SK-N-SH (cell line): ENCODE results near the gene SMYD3. TPM values are rescaled to one million over a fixed set of nuclear protein-coding genes. Genes with fewer than 3 reads are reported as not detected.

Experiments
- CTCF ChIA-PET: fragments of 300-600, 350-600 bp; formaldehyde crosslinking; extraction: SDS; loops from one replicate; lab custom pipeline; 2021; lab: Yijun Ruan, JAX
- POLR2A ChIA-PET: fragments of 350-600 bp; sonication (Branson Sonifier 250); formaldehyde crosslinking; extraction: SDS; loops from one replicate; lab custom pipeline; 2020; ENCODE audit warnings: antibody characterized with exemption, inconsistent platforms; lab: Yijun Ruan, JAX
- DNase-seq: peaks from one replicate; pipeline ENCODE4 v3.0.0; 2012
- H2AFZ ChIP-seq: fragments of 200-600 bp; sonication (generic); 2 replicates; pipeline ENCODE4 v1.8.1; 2016; ENCODE audit warnings: antibody characterized with exemption, mild to moderate bottlenecking, low read depth
- H3F3A ChIP-seq: fragments of 200-600 bp; sonication (generic); replicated peaks from 2 replicates; pipeline ENCODE3; 2016; ENCODE audit warnings: antibody characterized with exemption, mild to moderate bottlenecking; ENCODE audit not compliant: insufficient read depth
- H3K27ac ChIP-seq, 2 experiments: fragments of 200-500 bp in 1 of 2; fragments of 200-600 bp in 1 of 2; sonication (Bioruptor generic) in 1 of 2; sonication (generic), shearing (Covaris generic) in 1 of 2; 2 replicates each; pipeline versions ENCODE4 v1.5.1 to v1.6.1; 2014 to 2016; ENCODE audit warnings: low read depth in 2 of 2, inconsistent platforms in 1 of 2, low read length in 1 of 2, mild to moderate bottlenecking in 1 of 2, mixed read lengths in 1 of 2
- H3K27me3 ChIP-seq: fragments of 200-600 bp; sonication (generic), shearing (Covaris generic); 2 replicates; pipeline ENCODE4 v1.6.1; 2016; ENCODE audit warnings: mixed run types; ENCODE audit not compliant: insufficient read depth
- H3K36me3 ChIP-seq, 2 experiments: fragments of 200-500 bp in 1 of 2; fragments of 200-600 bp in 1 of 2; sonication (Bioruptor generic) in 1 of 2; sonication (generic) in 1 of 2; replicated peaks in 1 of 2; 2 replicates each; pipeline versions ENCODE3 to v1.5.1; 2014 to 2016; ENCODE audit warnings: low read length in 1 of 2, mild to moderate bottlenecking in 1 of 2; ENCODE audit not compliant: insufficient read depth in 2 of 2, control insufficient read depth in 1 of 2
- H3K4me1 ChIP-seq, 2 experiments: fragments of 200-500 bp in 1 of 2; fragments of 200-600 bp in 1 of 2; sonication (Bioruptor generic) in 1 of 2; sonication (generic), shearing (Covaris generic) in 1 of 2; 2 replicates each; pipeline versions ENCODE4 v1.5.1 to v1.6.1; 2014 to 2016; ENCODE audit warnings: low read depth in 1 of 2, low read length in 1 of 2, mixed run types in 1 of 2; ENCODE audit not compliant: insufficient read depth in 2 of 2, control insufficient read depth in 1 of 2
- H3K4me2 ChIP-seq: fragments of 200-600 bp; sonication (generic), shearing (Covaris generic); 2 replicates; pipeline ENCODE4 v1.6.1; 2017; ENCODE audit warnings: mixed run types
- H3K4me3 ChIP-seq, 2 experiments: fragments of 200-500 bp in 1 of 2; fragments of 200-600 bp in 1 of 2; sonication (Bioruptor generic) in 1 of 2; sonication (generic), shearing (Covaris generic) in 1 of 2; 2 replicates each; pipeline versions ENCODE4 v1.5.1 to v1.8.1; 2014 to 2016; ENCODE audit warnings: low read depth in 2 of 2, inconsistent platforms in 1 of 2, low read length in 1 of 2, mild to moderate bottlenecking in 1 of 2, mixed read lengths in 1 of 2, moderate library complexity in 1 of 2
- H3K79me2 ChIP-seq: fragments of 200-600 bp; sonication (generic); 2 replicates; pipeline ENCODE4 v1.8.1; 2017; ENCODE audit warnings: mild to moderate bottlenecking; ENCODE audit not compliant: insufficient read depth
- H3K9ac ChIP-seq: fragments of 200-600 bp; sonication (generic); 2 replicates; pipeline ENCODE4 v1.6.1; 2017; ENCODE audit warnings: mixed run types
- H3K9me2 ChIP-seq: fragments of 200-600 bp; sonication (generic); 2 replicates; pipeline ENCODE4 v1.6.1; 2017; ENCODE audit warnings: mixed run types
- H3K9me3 ChIP-seq: fragments of 200-600 bp; sonication (generic); 2 replicates; pipeline ENCODE4 v1.6.1; 2017; ENCODE audit warnings: mixed run types, mild to moderate bottlenecking, moderate library complexity
- H4K20me1 ChIP-seq: fragments of 200-600 bp; sonication (generic); 2 replicates; pipeline ENCODE4 v1.6.1; 2017; ENCODE audit warnings: mild to moderate bottlenecking, mixed run types; ENCODE audit not compliant: insufficient read depth
- ELF1 ChIP-seq: IDR thresholded peaks from 2 replicates; pipeline ENCODE4 v1.4.0; 2012
- EP300 ChIP-seq, 2 experiments: IDR thresholded peaks; 2 replicates each; pipeline versions ENCODE4 v1.4.0 to v1.6.1; 2012; ENCODE audit warnings: borderline replicate concordance in 1 of 2, low read depth in 1 of 2, low read length in 1 of 2
- EZH2phosphoT487 ChIP-seq: fragments of 200-600 bp; sonication (generic); IDR thresholded peaks from 2 replicates; pipeline ENCODE4 v1.6.1; 2017; ENCODE audit warnings: low read depth, mixed run types, mild to moderate bottlenecking, antibody characterized with exemption, moderate library complexity, borderline replicate concordance
- FOSL2 ChIP-seq: IDR thresholded peaks from 2 replicates; pipeline ENCODE4 v1.4.0; 2012; ENCODE audit warnings: low read depth, mild to moderate bottlenecking, moderate library complexity, borderline replicate concordance
- FOXJ3 ChIP-seq: sonication (generic); formaldehyde crosslinking; IDR thresholded peaks from 2 replicates; pipeline ENCODE4 v1.5.1; 2020; ENCODE audit warnings: mild to moderate bottlenecking, missing genetic modification reagents
- FOXM1 ChIP-seq: IDR thresholded peaks from 2 replicates; pipeline ENCODE4 v1.4.0; 2012; ENCODE audit warnings: low read depth, mild to moderate bottlenecking
- GABPA ChIP-seq: IDR thresholded peaks from 2 replicates; pipeline ENCODE4 v1.4.0; 2012; ENCODE audit warnings: low read depth, mild to moderate bottlenecking
- JUND ChIP-seq: IDR thresholded peaks from 2 replicates; pipeline ENCODE4 v1.4.0; 2012
- MAX ChIP-seq: IDR thresholded peaks from 2 replicates; pipeline ENCODE4 v1.4.0; 2012; ENCODE audit warnings: low read depth
- MEF2A ChIP-seq: IDR thresholded peaks from 2 replicates; pipeline ENCODE4 v1.4.0; 2012; ENCODE audit warnings: low read depth, borderline replicate concordance
- MXI1 ChIP-seq: IDR thresholded peaks from 2 replicates; pipeline ENCODE4 v1.6.1; 2012; ENCODE audit warnings: mild to moderate bottlenecking, low read depth, low read length, improper control_type of control experiment
- NFIC ChIP-seq: IDR thresholded peaks from 2 replicates; pipeline ENCODE4 v1.4.0; 2012; ENCODE audit warnings: borderline replicate concordance
- NRF1 ChIP-seq: IDR thresholded peaks from 2 replicates; pipeline ENCODE4 v1.6.1; 2012; ENCODE audit warnings: low read depth, mild to moderate bottlenecking, low read length
- POLR2AphosphoS5 ChIP-seq: IDR thresholded peaks from 2 replicates; pipeline ENCODE4 v1.6.1; 2012; ENCODE audit warnings: low read depth, low read length
- RAD21 ChIP-seq: IDR thresholded peaks from 2 replicates; pipeline ENCODE4 v1.6.1; 2012; ENCODE audit warnings: mild to moderate bottlenecking, low read length
- RCOR1 ChIP-seq: fragments of 150-350 bp; IDR thresholded peaks from 2 replicates; pipeline ENCODE4 v1.6.1; 2017; ENCODE audit warnings: antibody characterized with exemption, low read length
- RFX5 ChIP-seq: IDR thresholded peaks from 2 replicates; pipeline ENCODE4 v1.6.1; 2012; ENCODE audit warnings: mild to moderate bottlenecking, improper control_type of control experiment, low read length
- RXRA ChIP-seq: IDR thresholded peaks from 2 replicates; pipeline ENCODE4 v1.4.0; 2012; ENCODE audit warnings: low read depth, mild to moderate bottlenecking, borderline replicate concordance
- SIN3A ChIP-seq: IDR thresholded peaks from 2 replicates; pipeline ENCODE4 v1.6.1; 2012; ENCODE audit warnings: low read depth, mild to moderate bottlenecking, low read length, moderate library complexity, borderline replicate concordance
- SMC3 ChIP-seq: IDR thresholded peaks from 2 replicates; pipeline ENCODE4 v1.6.1; 2012; ENCODE audit warnings: low read depth, low read length, improper control_type of control experiment
- TCF12 ChIP-seq: IDR thresholded peaks from 2 replicates; pipeline ENCODE4 v1.4.0; 2012
- TEAD4 ChIP-seq: IDR thresholded peaks from 2 replicates; pipeline ENCODE4 v1.4.0; 2012; ENCODE audit warnings: mild to moderate bottlenecking, borderline replicate concordance; ENCODE audit not compliant: insufficient read depth
- USF2 ChIP-seq: fragments of 150-350 bp; IDR thresholded peaks from 2 replicates; pipeline ENCODE4 v1.6.1; 2017; ENCODE audit warnings: antibody characterized with exemption, low read length, low read depth, borderline replicate concordance
- YY1 ChIP-seq: IDR thresholded peaks from 2 replicates; pipeline ENCODE4 v1.4.0; 2012; ENCODE audit warnings: low read depth, mild to moderate bottlenecking
- ZBTB33 ChIP-seq: IDR thresholded peaks from 2 replicates; pipeline ENCODE4 v1.4.0; 2012; ENCODE audit warnings: low read depth, borderline replicate concordance
- WGBS: methylation state at CpG from one replicate; pipeline ENCODE4 v1.1.6; 2017; ENCODE audit warnings: low lambda C conversion rate; 5-methylcytosine and 5-hydroxymethylcytosine counted together
- polyA plus RNA-seq, 3 experiments: library from polyadenylated mRNA; depleted of rRNA; stranded (reverse); fragments of >200 nt; gene quantifications; 2 replicates each; pipeline ENCODE4 v1.2.3, GENCODE V29; 2012
- TF ChIP-seq, protein P1 (sequence below): IDR thresholded peaks from 2 replicates; pipeline ENCODE4 v1.6.1; 2012; ENCODE audit warnings: mild to moderate bottlenecking, low read depth, low read length, moderate library complexity
- TF ChIP-seq, protein P2 (sequence below): IDR thresholded peaks from 2 replicates; pipeline ENCODE4 v1.4.0; 2012; ENCODE audit warnings: low read depth, borderline replicate concordance

SMYD3 gene
- polyA plus RNA-seq, 1 of the 3 experiments (the other 2 are of a cell fraction), result 31.4 TPM

DNA sequence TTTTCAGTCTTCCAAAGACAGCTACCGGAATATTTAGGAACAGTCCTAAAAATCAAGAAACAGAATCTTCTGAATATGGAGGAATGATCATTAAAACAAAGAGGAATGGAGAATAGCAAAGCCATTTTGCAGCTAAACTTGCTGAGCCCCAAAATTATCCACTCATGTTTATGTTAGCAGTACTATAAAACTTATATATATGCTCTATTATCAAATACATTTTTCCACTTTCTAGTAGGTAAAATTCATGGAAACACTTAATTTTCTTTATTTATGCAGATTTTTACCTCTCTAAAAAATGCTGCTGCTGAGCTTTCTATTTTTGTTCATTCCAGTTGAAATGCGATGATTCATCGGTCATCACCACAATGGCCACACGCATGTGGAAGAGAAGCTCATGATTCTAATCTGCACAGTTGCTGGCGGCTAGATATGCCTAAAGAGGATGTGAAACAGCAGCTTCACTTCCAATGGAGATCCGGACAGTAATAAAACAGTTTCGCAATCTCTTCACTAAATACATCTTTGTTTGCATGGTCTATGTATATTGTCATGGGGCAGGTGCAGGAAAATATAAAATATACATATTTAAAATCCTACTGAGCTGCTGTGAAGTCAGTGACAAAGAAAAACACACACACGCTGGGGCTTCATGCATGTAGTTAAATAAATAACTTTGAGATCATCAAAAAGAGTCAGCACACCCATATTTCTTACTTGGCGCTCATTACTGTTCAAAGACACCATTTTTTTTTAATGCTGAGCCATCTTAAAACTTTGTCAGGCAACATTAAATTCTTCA, 292.2 kb downstream of the SMYD3 start:
- Histone ChIP-seq H4K20me1 (no peaks in the 10 kb centered on the region), H3K4me2 (peak overlapping the region; percentile 45), H3K9me2 (no peaks in the 10 kb centered on the region), H2AFZ (peak overlapping the region; percentile 48), H3K27me3 (no peaks in the 10 kb centered on the region), H3K4me1 (peaks cover 5 to 12% of the 10 kb centered on the region in 2 experiments; a peak in 3 of 4 replicates), H3K36me3 (no peaks in the 10 kb centered on the region), H3K79me2 (no peaks in the 10 kb centered on the region), H3K9ac (no peak overlapping the region), H3K27ac (peak overlapping the region; percentile 44 to 67; a peak in 3 of 4 replicates), H3K4me3 (no peak overlapping the region), H3F3A (peaks cover 11% of the 10 kb centered on the region), H3K9me3 (no peaks in the 10 kb centered on the region)
- POLR2A ChIA-PET, result no interaction called here
- peak; percentile 27 for DNase-seq
- WGBS, result 52% methylated on average over 9 of the region's 9 CpGs
- CTCF ChIA-PET, result interaction anchor here (1.1 kb wide), 1 partner anchor 13 kb away, joined by 4 read pairs; no protein-coding TSS in a partner anchor
- TF ChIP-seq ZBTB33, result no peak
- peak; percentile 86 for TF ChIP-seq FOSL2
- TF ChIP-seq RAD21, result no peak
- TF ChIP-seq TEAD4, result 0 out of 2 replicates have a peak, but pooled peaks have one; percentile 39
- TF ChIP-seq EZH2phosphoT487, result no peak
- no peak for TF ChIP-seq RXRA
- no peak for TF ChIP-seq SIN3A
- peak in 1 of 2 experiments; percentile 49; a peak in 1 of 4 replicates for TF ChIP-seq EP300 (IDR thresholded peaks at IDR 0.05; ENCODE audit: borderline replicate concordance in 1 of 2, low read depth in 1 of 2, low read length in 1 of 2)
- no peak for TF ChIP-seq GABPA
- no peak for TF ChIP-seq MXI1
- TF ChIP-seq ELF1, result no peak
- no peak for TF ChIP-seq SMC3
- TF ChIP-seq RCOR1, result no peak
- TF ChIP-seq, protein P1, sequence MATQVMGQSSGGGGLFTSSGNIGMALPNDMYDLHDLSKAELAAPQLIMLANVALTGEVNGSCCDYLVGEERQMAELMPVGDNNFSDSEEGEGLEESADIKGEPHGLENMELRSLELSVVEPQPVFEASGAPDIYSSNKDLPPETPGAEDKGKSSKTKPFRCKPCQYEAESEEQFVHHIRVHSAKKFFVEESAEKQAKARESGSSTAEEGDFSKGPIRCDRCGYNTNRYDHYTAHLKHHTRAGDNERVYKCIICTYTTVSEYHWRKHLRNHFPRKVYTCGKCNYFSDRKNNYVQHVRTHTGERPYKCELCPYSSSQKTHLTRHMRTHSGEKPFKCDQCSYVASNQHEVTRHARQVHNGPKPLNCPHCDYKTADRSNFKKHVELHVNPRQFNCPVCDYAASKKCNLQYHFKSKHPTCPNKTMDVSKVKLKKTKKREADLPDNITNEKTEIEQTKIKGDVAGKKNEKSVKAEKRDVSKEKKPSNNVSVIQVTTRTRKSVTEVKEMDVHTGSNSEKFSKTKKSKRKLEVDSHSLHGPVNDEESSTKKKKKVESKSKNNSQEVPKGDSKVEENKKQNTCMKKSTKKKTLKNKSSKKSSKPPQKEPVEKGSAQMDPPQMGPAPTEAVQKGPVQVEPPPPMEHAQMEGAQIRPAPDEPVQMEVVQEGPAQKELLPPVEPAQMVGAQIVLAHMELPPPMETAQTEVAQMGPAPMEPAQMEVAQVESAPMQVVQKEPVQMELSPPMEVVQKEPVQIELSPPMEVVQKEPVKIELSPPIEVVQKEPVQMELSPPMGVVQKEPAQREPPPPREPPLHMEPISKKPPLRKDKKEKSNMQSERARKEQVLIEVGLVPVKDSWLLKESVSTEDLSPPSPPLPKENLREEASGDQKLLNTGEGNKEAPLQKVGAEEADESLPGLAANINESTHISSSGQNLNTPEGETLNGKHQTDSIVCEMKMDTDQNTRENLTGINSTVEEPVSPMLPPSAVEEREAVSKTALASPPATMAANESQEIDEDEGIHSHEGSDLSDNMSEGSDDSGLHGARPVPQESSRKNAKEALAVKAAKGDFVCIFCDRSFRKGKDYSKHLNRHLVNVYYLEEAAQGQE, result no peak
- TF ChIP-seq RFX5, result no peak
- peak; percentile 66; the same call in 1 of the 2 replicates for TF ChIP-seq YY1
- no peak for TF ChIP-seq NRF1
- no peak for TF ChIP-seq FOXJ3 (CRISPR knock-in tag)
- TF ChIP-seq JUND, result peak; percentile 78
- TF ChIP-seq, protein P2, sequence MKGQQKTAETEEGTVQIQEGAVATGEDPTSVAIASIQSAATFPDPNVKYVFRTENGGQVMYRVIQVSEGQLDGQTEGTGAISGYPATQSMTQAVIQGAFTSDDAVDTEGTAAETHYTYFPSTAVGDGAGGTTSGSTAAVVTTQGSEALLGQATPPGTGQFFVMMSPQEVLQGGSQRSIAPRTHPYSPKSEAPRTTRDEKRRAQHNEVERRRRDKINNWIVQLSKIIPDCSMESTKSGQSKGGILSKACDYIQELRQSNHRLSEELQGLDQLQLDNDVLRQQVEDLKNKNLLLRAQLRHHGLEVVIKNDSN, result no peak
- peak; percentile 39; the same call in 1 of the 2 replicates for TF ChIP-seq POLR2AphosphoS5
- peak; percentile 60 for TF ChIP-seq TCF12
- TF ChIP-seq USF2, result no peak
- TF ChIP-seq NFIC, result no peak
- no peak for TF ChIP-seq FOXM1
- TF ChIP-seq MEF2A, result peak; percentile 72; the same call in 1 of the 2 replicates
- TF ChIP-seq MAX, result peak; percentile 48; the same call in 1 of the 2 replicates
